Left hindlimb (tissue), 1 donor: ENCODE results near the gene UTS2.

Source experiments
- DNase-seq: peaks from one replicate; pipeline ENCODE4 v3.0.0-alpha.2; 2018

The UTS2 gene

DNA sequence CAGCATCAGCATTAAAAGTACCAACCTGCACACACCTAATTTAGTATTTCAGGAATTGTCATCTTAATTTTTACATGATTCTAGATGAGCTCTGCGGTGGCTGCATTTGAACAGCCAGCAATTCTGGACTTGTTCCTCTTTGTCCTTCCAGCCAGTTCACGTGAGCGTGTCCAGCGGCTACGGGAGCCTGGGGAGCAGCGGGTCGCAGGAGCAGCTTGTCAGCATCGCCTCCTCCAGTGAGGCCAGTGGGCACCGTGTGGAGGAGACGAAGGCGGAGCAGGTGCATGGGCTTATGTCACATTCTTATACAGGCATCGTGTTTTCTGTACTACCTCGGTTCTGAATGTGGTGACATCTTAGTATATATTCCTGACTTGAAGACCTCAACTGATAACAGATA is 43.1 kb downstream of the UTS2 start:
- DNase-seq, result no peak

DNA sequence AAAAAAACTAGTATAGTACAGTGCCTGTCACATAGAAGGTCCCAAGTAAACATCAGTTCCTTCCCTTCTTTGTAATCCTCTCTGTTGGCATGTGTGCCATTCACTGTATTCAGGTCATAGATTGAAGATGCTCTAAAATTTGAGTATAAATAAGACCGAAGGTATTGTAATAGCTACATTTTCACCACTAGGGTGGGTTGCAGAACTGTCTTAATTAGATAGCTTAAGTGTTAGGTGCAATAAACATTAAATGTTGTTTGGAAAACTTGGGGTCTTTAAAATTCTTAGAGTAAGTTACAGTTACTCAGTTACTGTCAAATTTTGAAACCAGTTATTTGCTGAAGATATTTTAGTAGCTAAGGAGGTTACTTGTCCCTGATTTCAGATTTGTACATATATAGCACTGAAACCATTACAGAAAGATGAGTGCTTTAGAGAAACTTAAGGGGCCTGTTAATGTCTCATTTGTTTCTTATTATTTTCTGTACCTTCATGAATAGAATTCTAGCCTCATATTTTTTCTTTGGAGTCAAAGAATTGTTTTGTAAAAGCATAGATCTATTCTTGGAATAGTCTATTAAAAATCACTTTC is 44.5 kb downstream of the UTS2 start:
- DNase-seq, result no peak

GRCh38 chr1:7805460-7805859 is 47.4 kb downstream of the UTS2 start:
- DNase-seq, result no peak
